Liver (tissue), 9 donors: ENCODE results near the gene LILRB3. TPM values are rescaled to one million over a fixed set of nuclear protein-coding genes. Genes with fewer than 3 reads are reported as not detected.

ENCODE experiments used
- DNase-seq: peaks from one replicate; pipeline ENCODE4 v3.0.0-alpha.2; 2017; ENCODE audit warnings: low spot score
- H3K27ac ChIP-seq, 2 donors: one replicate each; pipeline ENCODE4 v1.7.0; 2013; ENCODE audit warnings: inconsistent platforms in 2 of 2, low read length in 2 of 2, control low read depth in 1 of 2, low read depth in 1 of 2, mild to moderate bottlenecking in 1 of 2
- H3K27me3 ChIP-seq, 4 donors: one replicate each; pipeline versions ENCODE4 v1.6.1 to v1.7.0; 2013; ENCODE audit warnings: low read length in 3 of 4, inconsistent platforms in 1 of 4, mild to moderate bottlenecking in 1 of 4, moderate library complexity in 1 of 4; ENCODE audit not compliant: control insufficient read depth in 4 of 4, insufficient read depth in 4 of 4
- H3K36me3 ChIP-seq, 4 donors: one replicate each; pipeline versions ENCODE4 v1.6.1 to v1.7.0; 2013; ENCODE audit warnings: low read length in 3 of 4, mild to moderate bottlenecking in 3 of 4, low read depth in 1 of 4, moderate library complexity in 1 of 4; ENCODE audit not compliant: control insufficient read depth in 4 of 4, insufficient read depth in 3 of 4
- H3K4me1 ChIP-seq, 4 donors: one replicate each; pipeline versions ENCODE4 v1.6.1 to v1.7.0; 2013; ENCODE audit warnings: low read length in 3 of 4, mild to moderate bottlenecking in 3 of 4, moderate library complexity in 1 of 4; ENCODE audit not compliant: control insufficient read depth in 4 of 4, insufficient read depth in 4 of 4
- H3K4me3 ChIP-seq, 3 donors: one replicate each; pipeline versions ENCODE4 v1.6.1 to v1.7.0; 2013; ENCODE audit warnings: low read length in 3 of 3, control low read depth in 1 of 3, low read depth in 1 of 3, mild to moderate bottlenecking in 1 of 3
- H3K9ac ChIP-seq, 2 donors: one replicate each; pipeline ENCODE4 v1.7.0; 2013; ENCODE audit warnings: low read length in 2 of 2, mild to moderate bottlenecking in 2 of 2, moderate library complexity in 2 of 2, control low read depth in 1 of 2, low read depth in 1 of 2
- H3K9me3 ChIP-seq, 4 donors: one replicate each; pipeline versions ENCODE4 v1.6.1 to v1.7.0; 2013; ENCODE audit warnings: low read length in 3 of 4; ENCODE audit not compliant: control insufficient read depth in 4 of 4
- EGR1 ChIP-seq, 2 donors: IDR thresholded peaks; 2 replicates each; pipeline ENCODE4 v1.6.1; 2016 to 2018; ENCODE audit warnings: antibody characterized with exemption in 2 of 2, low read depth in 2 of 2
- FOXA2 ChIP-seq: IDR thresholded peaks from 2 replicates; pipeline ENCODE4 v1.6.1; 2016; ENCODE audit warnings: antibody characterized with exemption
- GABPA ChIP-seq, 2 donors: IDR thresholded peaks in 1 of 2; conservative IDR thresholded peaks in 1 of 2; 2 replicates each; pipeline ENCODE4 v1.6.1; 2016; ENCODE audit warnings: antibody characterized with exemption in 2 of 2, mild to moderate bottlenecking in 1 of 2, moderate library complexity in 1 of 2
- HNF4A ChIP-seq, 2 donors: conservative IDR thresholded peaks; 2 replicates each; pipeline ENCODE4 v1.6.1; 2016; ENCODE audit warnings: antibody characterized with exemption in 2 of 2, mild to moderate bottlenecking in 2 of 2
- HNF4G ChIP-seq: IDR thresholded peaks from 2 replicates; pipeline ENCODE4 v1.6.1; 2016; ENCODE audit warnings: antibody characterized with exemption
- JUND ChIP-seq, 2 donors: IDR thresholded peaks; 2 replicates each; pipeline ENCODE4 v1.6.1; 2016; ENCODE audit warnings: antibody characterized with exemption in 2 of 2
- NR2F2 ChIP-seq: IDR thresholded peaks from 2 replicates; pipeline ENCODE4 v1.6.1; 2016; ENCODE audit warnings: antibody characterized with exemption
- RXRA ChIP-seq, 2 donors: IDR thresholded peaks; 2 replicates each; pipeline ENCODE4 v1.6.1; 2017 to 2018; ENCODE audit warnings: antibody characterized with exemption in 2 of 2, mild to moderate bottlenecking in 1 of 2
- SP1 ChIP-seq: IDR thresholded peaks from 2 replicates; pipeline ENCODE4 v1.6.1; 2018; ENCODE audit warnings: antibody characterized with exemption, mild to moderate bottlenecking
- TAF1 ChIP-seq: conservative IDR thresholded peaks from 2 replicates; pipeline ENCODE4 v1.6.1; 2016; ENCODE audit warnings: antibody characterized with exemption, mild to moderate bottlenecking
- YY1 ChIP-seq: IDR thresholded peaks from 2 replicates; pipeline ENCODE4 v1.6.1; 2016; ENCODE audit warnings: antibody characterized with exemption, mild to moderate bottlenecking
- WGBS: extraction: QIAGEN DNeasy Blood & Tissue Kit; methylation state at CpG from one replicate; pipeline ENCODE4 v1.1.7; 2013; 5-methylcytosine and 5-hydroxymethylcytosine counted together
- polyA plus RNA-seq, 2 donors: library from polyadenylated mRNA; stranded (reverse) in 1 of 2; unstranded in 1 of 2; fragments of 200-250 nt in 1 of 2; fragments of >200 nt in 1 of 2; fragmentation: Nextera tagmentation in 1 of 2; extraction: Ambion mirVana in 1 of 2; gene quantifications; one replicate each; pipeline versions ENCODE4 v1.2.1 to v1.2.3, GENCODE V29; 2013 to 2015
- total RNA-seq, 2 donors: library from RNA; depleted of rRNA; stranded (reverse); fragments of >200 nt; gene quantifications; one replicate each; pipeline ENCODE4 v1.2.3, GENCODE V29; 2014
- TF ChIP-seq, protein P1 (sequence below): IDR thresholded peaks from 2 replicates; pipeline ENCODE4 v1.6.1; 2016; ENCODE audit warnings: antibody characterized with exemption
- TF ChIP-seq, protein P2 (sequence below): fragments of 150-350 bp; IDR thresholded peaks from 2 replicates; pipeline ENCODE4 v1.5.1; 2017; ENCODE audit warnings: improper control_type of control experiment, low read depth, low read length; ENCODE audit not compliant: missing input control
- TF ChIP-seq, protein P3 (sequence below): IDR thresholded peaks from 2 replicates; pipeline ENCODE4 v1.6.1; 2016; ENCODE audit warnings: antibody characterized with exemption
- TF ChIP-seq, protein P4 (sequence below): IDR thresholded peaks from 2 replicates; pipeline ENCODE4 v1.6.1; 2016; ENCODE audit warnings: antibody characterized with exemption
- donor health status: healthy.
- donor health status: healthy.
- donor health status: healthy.
- donor health status: healthy.
- donor health status: healthy.

LILRB3 gene
- total and polyA plus RNA-seq, 4 donors = 2.2 to 10.5 (median 3.3) TPM

DNA sequence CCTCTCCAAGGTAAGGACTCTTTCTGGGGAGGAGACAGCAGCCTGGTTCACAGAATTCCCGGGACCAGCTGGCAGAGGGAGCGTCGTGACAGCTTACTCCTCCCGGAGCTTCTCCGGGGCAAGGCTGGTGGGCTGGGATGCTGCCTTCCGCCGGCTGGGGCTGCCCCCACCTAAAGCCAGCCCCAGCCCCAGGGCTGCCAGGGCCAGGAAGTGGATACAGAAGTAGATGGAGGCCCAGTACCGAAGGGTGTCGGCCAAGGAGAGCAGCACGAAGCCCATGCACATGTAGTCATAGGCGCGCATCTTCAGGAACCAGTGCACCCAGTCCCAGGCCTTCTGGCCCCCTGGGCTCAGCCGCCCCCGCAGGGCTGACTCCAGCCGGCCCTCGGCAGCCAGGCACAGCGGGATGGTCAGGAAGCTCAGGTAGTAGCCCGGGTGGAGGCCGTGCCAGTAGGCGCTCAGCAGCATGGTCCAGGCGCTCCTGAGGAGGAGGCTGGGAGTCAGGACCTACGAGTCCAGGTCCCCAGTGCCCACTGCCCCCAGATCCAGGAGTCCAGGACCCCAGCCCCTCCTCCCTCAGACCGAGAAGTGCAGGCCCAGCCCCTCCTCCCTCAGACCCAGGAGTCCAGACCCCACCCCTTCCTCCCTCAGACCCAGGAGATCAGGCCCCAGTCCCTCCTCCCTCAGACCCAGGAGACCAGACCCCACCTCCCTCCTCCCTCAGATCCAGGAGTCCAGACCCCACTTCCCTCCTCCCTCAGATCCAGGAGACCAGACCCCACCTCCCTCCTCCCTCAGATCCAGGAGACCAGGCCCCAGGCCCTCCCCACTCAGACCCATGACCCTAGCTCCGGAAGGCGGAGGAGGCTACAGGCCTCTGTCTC lies 48.6 kb downstream of the LILRB3 start:
- Histone ChIP-seq H3K27ac (no peak overlapping the region), H3K4me3 (no peak overlapping the region), H3K9ac (no peak overlapping the region), H3K27me3 (no peaks in the 10 kb centered on the region), H3K9me3 (no peaks in the 10 kb centered on the region), H3K36me3 (peaks cover 0 to 6% (median 2%) of the 10 kb centered on the region in 4 donors), H3K4me1 (no peaks in the 10 kb centered on the region)
- no peak for TF ChIP-seq EGR1 (IDR thresholded peaks at IDR 0.05; ENCODE audit: low read depth in 2 of 2)
- TF ChIP-seq, protein P1, sequence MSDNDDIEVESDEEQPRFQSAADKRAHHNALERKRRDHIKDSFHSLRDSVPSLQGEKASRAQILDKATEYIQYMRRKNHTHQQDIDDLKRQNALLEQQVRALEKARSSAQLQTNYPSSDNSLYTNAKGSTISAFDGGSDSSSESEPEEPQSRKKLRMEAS = no peak
- no peak for TF ChIP-seq TAF1
- WGBS = 86% methylated on average over 25 of the region's 25 CpGs
- DNase-seq = no peak

DNA sequence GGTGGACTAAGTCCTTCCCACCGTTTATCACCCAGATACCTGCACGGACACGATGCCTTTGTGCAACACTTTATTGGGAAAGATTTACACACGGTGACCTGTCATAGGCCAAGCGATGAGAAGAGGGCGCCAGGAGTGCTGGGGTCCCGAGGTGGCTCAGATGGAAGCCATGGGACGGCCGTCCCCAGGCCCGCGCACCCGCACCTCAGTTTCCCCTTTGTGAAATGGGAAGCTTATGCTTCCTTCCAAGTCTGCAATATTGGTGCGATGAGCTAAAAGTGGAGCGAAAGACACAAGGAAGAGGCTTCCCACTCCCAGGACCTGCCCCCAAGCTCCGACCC lies 49.5 kb downstream of the LILRB3 start:
- TF ChIP-seq FOXA2 (no peak), HNF4G (no peak), EGR1 (IDR thresholded peaks at IDR 0.05; ENCODE audit: low read depth in 2 of 2) (no peak), TAF1 (no peak), NR2F2 (no peak), JUND (IDR thresholded peaks at IDR 0.05) (no peak), RXRA (IDR thresholded peaks at IDR 0.05) (no peak), GABPA (IDR thresholded peaks at IDR 0.05 in 1 of 2, conservative IDR thresholded peaks at IDR 0.05 in 1 of 2) (no peak), SP1 (no peak), HNF4A (conservative IDR thresholded peaks at IDR 0.05) (no peak), YY1 (no peak)
- TF ChIP-seq, protein P2, sequence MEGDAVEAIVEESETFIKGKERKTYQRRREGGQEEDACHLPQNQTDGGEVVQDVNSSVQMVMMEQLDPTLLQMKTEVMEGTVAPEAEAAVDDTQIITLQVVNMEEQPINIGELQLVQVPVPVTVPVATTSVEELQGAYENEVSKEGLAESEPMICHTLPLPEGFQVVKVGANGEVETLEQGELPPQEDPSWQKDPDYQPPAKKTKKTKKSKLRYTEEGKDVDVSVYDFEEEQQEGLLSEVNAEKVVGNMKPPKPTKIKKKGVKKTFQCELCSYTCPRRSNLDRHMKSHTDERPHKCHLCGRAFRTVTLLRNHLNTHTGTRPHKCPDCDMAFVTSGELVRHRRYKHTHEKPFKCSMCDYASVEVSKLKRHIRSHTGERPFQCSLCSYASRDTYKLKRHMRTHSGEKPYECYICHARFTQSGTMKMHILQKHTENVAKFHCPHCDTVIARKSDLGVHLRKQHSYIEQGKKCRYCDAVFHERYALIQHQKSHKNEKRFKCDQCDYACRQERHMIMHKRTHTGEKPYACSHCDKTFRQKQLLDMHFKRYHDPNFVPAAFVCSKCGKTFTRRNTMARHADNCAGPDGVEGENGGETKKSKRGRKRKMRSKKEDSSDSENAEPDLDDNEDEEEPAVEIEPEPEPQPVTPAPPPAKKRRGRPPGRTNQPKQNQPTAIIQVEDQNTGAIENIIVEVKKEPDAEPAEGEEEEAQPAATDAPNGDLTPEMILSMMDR = no peak
- TF ChIP-seq, protein P3, sequence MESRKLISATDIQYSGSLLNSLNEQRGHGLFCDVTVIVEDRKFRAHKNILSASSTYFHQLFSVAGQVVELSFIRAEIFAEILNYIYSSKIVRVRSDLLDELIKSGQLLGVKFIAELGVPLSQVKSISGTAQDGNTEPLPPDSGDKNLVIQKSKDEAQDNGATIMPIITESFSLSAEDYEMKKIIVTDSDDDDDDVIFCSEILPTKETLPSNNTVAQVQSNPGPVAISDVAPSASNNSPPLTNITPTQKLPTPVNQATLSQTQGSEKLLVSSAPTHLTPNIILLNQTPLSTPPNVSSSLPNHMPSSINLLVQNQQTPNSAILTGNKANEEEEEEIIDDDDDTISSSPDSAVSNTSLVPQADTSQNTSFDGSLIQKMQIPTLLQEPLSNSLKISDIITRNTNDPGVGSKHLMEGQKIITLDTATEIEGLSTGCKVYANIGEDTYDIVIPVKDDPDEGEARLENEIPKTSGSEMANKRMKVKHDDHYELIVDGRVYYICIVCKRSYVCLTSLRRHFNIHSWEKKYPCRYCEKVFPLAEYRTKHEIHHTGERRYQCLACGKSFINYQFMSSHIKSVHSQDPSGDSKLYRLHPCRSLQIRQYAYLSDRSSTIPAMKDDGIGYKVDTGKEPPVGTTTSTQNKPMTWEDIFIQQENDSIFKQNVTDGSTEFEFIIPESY = no peak
- TF ChIP-seq, protein P4, sequence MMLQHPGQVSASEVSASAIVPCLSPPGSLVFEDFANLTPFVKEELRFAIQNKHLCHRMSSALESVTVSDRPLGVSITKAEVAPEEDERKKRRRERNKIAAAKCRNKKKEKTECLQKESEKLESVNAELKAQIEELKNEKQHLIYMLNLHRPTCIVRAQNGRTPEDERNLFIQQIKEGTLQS = no peak
- no peak for DNase-seq
- no peaks in the 10 kb centered on the region for H3K9me3 ChIP-seq
- no peak overlapping the region for H3K9ac ChIP-seq
- WGBS = 36% methylated on average over 15 of the region's 15 CpGs
- H3K36me3 ChIP-seq = peaks cover 0 to 5% (median 2%) of the 10 kb centered on the region in 4 donors
- H3K27ac ChIP-seq = no peak overlapping the region
- no peaks in the 10 kb centered on the region for H3K4me1 ChIP-seq
- H3K27me3 ChIP-seq = no peaks in the 10 kb centered on the region
- no peak overlapping the region for H3K4me3 ChIP-seq
